ENCODE data around the gene FOXD2.
"Not testable (repeated sequence)": the region's sequence is repeated elsewhere in the genome, so short reads cannot be mapped to it uniquely, and the experiment has no call there.

Gene FOXD2

DNA sequence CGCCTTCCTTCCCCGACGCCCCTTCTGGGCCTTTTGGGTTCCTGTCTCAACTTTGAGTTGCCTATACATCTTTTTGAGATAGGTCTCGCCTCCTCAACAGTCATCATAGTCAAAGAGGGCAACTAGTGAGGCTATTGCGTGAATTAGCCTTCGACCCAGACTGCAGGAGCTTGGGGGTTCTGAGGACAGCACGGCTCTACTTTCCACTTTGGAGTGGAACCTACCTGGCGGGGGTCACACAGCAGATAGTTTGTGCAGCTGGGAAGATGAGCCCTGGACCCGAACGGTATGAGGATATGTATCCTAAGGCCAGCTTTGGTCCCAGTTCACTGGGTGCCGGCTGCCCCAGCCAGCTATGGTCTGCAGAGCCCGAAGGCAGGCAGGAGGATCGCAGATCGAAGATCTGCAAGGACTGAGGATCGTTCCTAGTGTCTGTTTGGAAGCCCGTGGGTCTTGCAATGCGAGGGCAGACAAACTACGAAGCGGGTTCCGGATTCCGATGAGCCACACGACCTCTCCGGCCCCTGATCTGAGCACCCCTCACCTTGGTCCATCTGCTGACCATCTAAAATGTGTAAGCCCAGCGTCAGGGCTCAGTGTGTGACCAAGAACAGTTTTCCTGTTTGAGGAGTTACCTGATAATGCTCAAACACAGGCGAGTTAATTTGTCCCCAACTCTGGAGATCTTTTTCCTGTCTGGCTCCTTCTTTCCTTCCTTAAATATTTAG, 8.1 kb downstream of the FOXD2 start:
- Histone ChIP-seq H3K27me3 (peaks cover 100% of the 10 kb centered on the region), H3K4me3 (ENCODE audit: low read depth in 1 of 2, low read length in 1 of 2) (no peak overlapping the region), H3K9me3 (no peaks in the 10 kb centered on the region), H3K4me1 (ENCODE audit: control insufficient read depth in 1 of 2, insufficient read depth in 1 of 2, low read depth in 1 of 2, low read length in 1 of 2) (peaks cover 7 to 9% of the 10 kb centered on the region in 2 experiments), H3K27ac (no peak overlapping the region), H3K36me3 (no peaks in the 10 kb centered on the region)
- TF ChIP-seq CTCF (IDR thresholded peaks at IDR 0.05) = no peak

DNA sequence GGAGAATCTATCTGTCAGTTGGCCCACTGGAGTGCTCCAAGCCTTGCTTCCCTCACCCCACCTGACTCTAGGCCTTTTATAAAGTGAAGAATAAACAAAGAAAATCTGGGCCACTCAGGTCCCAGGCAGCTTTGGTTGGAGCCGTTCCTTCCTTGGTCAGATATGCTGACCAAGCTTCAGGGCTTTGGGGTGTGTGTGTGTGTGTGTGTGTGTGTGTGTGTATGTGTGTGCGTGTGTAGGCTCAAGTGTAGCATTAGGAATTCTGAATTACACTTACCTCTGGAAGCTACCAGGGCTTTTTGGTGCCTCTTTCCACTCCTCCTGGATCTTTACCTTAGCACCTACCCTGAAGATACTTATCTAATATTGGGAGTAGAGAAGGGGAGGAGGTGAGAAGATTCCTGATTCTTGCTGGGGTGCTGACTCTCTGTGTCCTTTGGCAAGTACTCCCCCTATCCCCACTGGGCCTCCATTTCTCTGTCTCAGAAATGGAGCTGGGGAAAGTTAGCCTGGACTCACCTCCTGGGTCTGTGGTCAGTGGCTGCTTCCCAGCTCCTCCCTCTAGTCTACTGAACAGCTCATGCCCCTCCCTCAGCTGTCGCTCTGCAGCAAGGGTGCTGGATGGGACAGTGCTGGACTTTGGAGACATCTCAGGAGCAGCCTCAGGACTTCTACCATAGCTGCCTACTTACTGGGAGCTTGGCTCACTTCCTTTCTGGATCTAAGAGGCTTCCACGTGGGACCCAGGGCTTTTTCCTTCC, 10.8 kb downstream of the FOXD2 start:
- Histone ChIP-seq H3K36me3 (no peaks in the 10 kb centered on the region), H3K9me3 (no peaks in the 10 kb centered on the region), H3K27me3 (peaks cover 100% of the 10 kb centered on the region), H3K4me3 (ENCODE audit: low read depth in 1 of 2, low read length in 1 of 2) (no peak overlapping the region), H3K27ac (no peak overlapping the region), H3K4me1 (ENCODE audit: control insufficient read depth in 1 of 2, insufficient read depth in 1 of 2, low read depth in 1 of 2, low read length in 1 of 2) (peaks cover 7 to 9% of the 10 kb centered on the region in 2 experiments)
- no peak for TF ChIP-seq CTCF (IDR thresholded peaks at IDR 0.05)

DNA sequence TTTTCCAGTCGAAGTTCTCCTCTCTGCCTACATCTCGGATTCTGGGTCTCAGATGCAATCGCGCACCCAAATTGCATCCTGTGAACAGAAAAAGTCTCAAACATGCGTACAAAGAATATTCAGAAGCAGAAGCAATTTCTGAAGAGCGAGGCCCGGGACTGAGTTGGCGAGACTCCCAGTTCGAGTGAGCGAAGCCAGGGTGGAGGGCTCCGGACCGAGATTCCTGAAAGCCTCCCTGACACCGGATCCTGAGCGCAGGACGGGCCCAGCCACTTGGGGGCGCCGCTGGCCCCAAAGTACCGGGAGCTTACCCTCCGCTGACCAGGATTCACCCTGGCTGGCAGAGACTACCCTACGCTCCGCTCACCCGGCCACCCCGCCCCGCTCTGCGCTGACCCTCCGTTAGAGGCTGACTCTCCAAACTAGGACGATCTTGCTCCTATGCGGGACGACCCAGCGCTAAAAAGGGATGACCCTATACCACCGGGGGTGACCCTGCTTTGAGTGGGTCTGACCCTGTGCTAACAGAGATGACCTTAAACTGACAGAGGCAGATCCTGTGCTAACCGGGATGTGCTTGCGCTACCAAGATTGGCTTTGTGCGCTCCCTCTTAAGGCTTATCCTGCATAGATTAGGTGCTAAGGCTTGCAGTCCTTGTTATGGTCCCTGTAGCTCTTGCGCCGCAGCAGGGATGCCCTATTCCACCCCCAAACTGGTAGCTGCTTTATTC, 12.1 kb downstream of the FOXD2 start:
- no peak for TF ChIP-seq CTCF (IDR thresholded peaks at IDR 0.05)
- Histone ChIP-seq H3K36me3 (no peaks in the 10 kb centered on the region), H3K27ac (no peak overlapping the region), H3K9me3 (no peaks in the 10 kb centered on the region), H3K4me1 (ENCODE audit: control insufficient read depth in 1 of 2, insufficient read depth in 1 of 2, low read depth in 1 of 2, low read length in 1 of 2) (peaks cover 2 to 3% of the 10 kb centered on the region in 2 experiments), H3K27me3 (peaks cover 99% of the 10 kb centered on the region), H3K4me3 (ENCODE audit: low read depth in 1 of 2, low read length in 1 of 2) (no peak overlapping the region)

GRCh38 chr1:47450606-47451005, 12.8 kb downstream of the FOXD2 start:
- Histone ChIP-seq H3K4me1 (ENCODE audit: control insufficient read depth in 1 of 2, insufficient read depth in 1 of 2, low read depth in 1 of 2, low read length in 1 of 2) (no peaks in the 10 kb centered on the region), H3K27me3 (peaks cover 97% of the 10 kb centered on the region), H3K27ac (no peak overlapping the region), H3K9me3 (no peaks in the 10 kb centered on the region), H3K36me3 (no peaks in the 10 kb centered on the region), H3K4me3 (ENCODE audit: low read depth in 1 of 2, low read length in 1 of 2) (no peak overlapping the region)
- TF ChIP-seq CTCF (IDR thresholded peaks at IDR 0.05) = no peak

- Histone ChIP-seq H3K27me3 (peaks cover 96% of the 10 kb centered on the region), H3K4me3 (ENCODE audit: low read depth in 1 of 2, low read length in 1 of 2) (no peak overlapping the region), H3K4me1 (ENCODE audit: control insufficient read depth in 1 of 2, insufficient read depth in 1 of 2, low read depth in 1 of 2, low read length in 1 of 2) (no peaks in the 10 kb centered on the region), H3K27ac (no peak overlapping the region), H3K36me3 (no peaks in the 10 kb centered on the region), H3K9me3 (no peaks in the 10 kb centered on the region)
- TF ChIP-seq CTCF (IDR thresholded peaks at IDR 0.05) = no peak
Measured at GRCh38 chr1:47452426-47452825, 14.6 kb downstream of the FOXD2 start.

DNA sequence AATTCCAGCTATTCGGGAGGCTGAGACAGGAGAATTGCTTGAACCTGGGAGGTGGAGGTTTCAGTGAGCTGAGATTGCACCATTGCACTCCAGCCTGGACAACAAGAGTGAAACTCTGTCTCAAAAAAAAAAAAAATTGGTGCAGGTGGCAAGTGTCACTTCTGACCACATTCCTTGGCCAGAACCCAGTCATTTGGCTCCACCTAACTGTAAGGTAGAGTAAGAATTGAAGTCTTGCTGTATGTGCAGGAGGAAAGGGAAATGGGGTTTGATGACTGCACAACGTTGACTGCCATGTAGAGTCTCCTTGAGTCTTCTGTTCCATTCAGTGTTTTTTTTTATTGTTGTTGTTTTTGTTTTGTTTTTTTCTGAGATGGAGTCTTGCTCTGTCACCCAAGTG, 16.1 kb downstream of the FOXD2 start:
- not testable (repeated sequence) for H3K9me3 ChIP-seq; H3K36me3 ChIP-seq; H3K4me3 ChIP-seq (ENCODE audit: low read depth in 1 of 2, low read length in 1 of 2); H3K4me1 ChIP-seq (ENCODE audit: control insufficient read depth in 1 of 2, insufficient read depth in 1 of 2, low read depth in 1 of 2, low read length in 1 of 2); H3K27ac ChIP-seq
- H3K27me3 ChIP-seq = peaks cover 95% of the 10 kb centered on the region

All from neutrophil (primary cell).